PC-3 (cell line): Measurements from ENCODE around the gene MYORG. TPM values are rescaled to one million over a fixed set of nuclear protein-coding genes. Genes with fewer than 3 reads are reported as not detected.

Experiments
- ATAC-seq: fragments of 200-7000 bp; cut with Tn5 transposase; 2 replicates; pipeline ENCODE4 v1.9.1; 2020; ENCODE audit warnings: mild to moderate bottlenecking, moderate library complexity
- BruUV-seq: library from RNA; stranded (reverse); fragments of 400-500 nt; replicated peaks from 2 replicates; lab custom pipeline; 2021; lab: Mats Ljungman, UMichigan
- CTCF ChIA-PET: fragments of 300-600 bp; sonication (Branson Sonifier 250); formaldehyde crosslinking; loops from one replicate; lab custom pipeline; 2022; ENCODE audit warnings: antibody characterized with exemption; lab: Charles Lee
- POLR2A ChIA-PET: fragments of 300-600 bp; sonication (Branson Sonifier 250); formaldehyde crosslinking; loops from one replicate; lab custom pipeline; 2022; ENCODE audit warnings: antibody characterized with exemption; ENCODE audit not compliant: unreplicated experiment; lab: Charles Lee
- DNase-seq: peaks from one replicate; pipeline ENCODE4 v3.0.0-alpha.2; 2015
- H2AFZ ChIP-seq: fragments of 300-600 bp; sonication (generic); 2 replicates; pipeline ENCODE4 v1.6.0; 2016; ENCODE audit warnings: antibody characterized with exemption, low read length
- H3F3A ChIP-seq: fragments of 300-600 bp; sonication (generic); one replicate; pipeline ENCODE4 v1.6.0; 2017; ENCODE audit warnings: antibody characterized with exemption, low read length, control low read depth, mild to moderate bottlenecking; ENCODE audit not compliant: unreplicated experiment
- H3K27ac ChIP-seq: fragments of 300-600 bp; sonication (generic); 2 replicates; pipeline ENCODE4 v1.5.1; 2016; ENCODE audit warnings: mild to moderate bottlenecking, low read length
- H3K27me3 ChIP-seq: fragments of 300-600 bp; sonication (generic); 2 replicates; pipeline ENCODE4 v1.6.1; 2016; ENCODE audit warnings: low read length, mixed read lengths
- H3K36me3 ChIP-seq: fragments of 300-600 bp; sonication (generic); 2 replicates; pipeline ENCODE4 v1.6.1; 2016; ENCODE audit warnings: low read depth, mixed run types, low read length, mixed read lengths
- H3K4me1 ChIP-seq: fragments of 300-600 bp; sonication (generic); 2 replicates; pipeline ENCODE4 v1.5.1; 2016; ENCODE audit warnings: low read length; ENCODE audit not compliant: insufficient read depth
- H3K4me2 ChIP-seq: fragments of 300-600 bp; sonication (generic); 2 replicates; pipeline ENCODE4 v1.6.0; 2016; ENCODE audit warnings: low read length
- H3K4me3 ChIP-seq: fragments of 300-600 bp; sonication (generic); 2 replicates; pipeline ENCODE4 v1.5.1; 2016; ENCODE audit warnings: mild to moderate bottlenecking, low read length, mixed read lengths
- H3K79me2 ChIP-seq: fragments of 300-600 bp; sonication (generic); 2 replicates; pipeline ENCODE4 v1.6.1; 2017; ENCODE audit warnings: low read length, mixed read lengths
- H3K9ac ChIP-seq: fragments of 300-600 bp; sonication (generic); 2 replicates; pipeline ENCODE4 v1.6.0; 2016; ENCODE audit warnings: mild to moderate bottlenecking, low read length
- H3K9me2 ChIP-seq: fragments of 300-600 bp; sonication (generic); replicated peaks from 2 replicates; pipeline ENCODE4 v1.6.1; 2016; ENCODE audit warnings: mixed run types, low read length, mixed read lengths
- H3K9me3 ChIP-seq: fragments of 300-600 bp; sonication (generic); 2 replicates; pipeline ENCODE4 v1.6.1; 2016; ENCODE audit warnings: low read length, mixed read lengths
- H4K20me1 ChIP-seq: fragments of 300-600 bp; sonication (generic); 2 replicates; pipeline ENCODE4 v1.6.1; 2016; ENCODE audit warnings: low read length, mixed read lengths
- EZH2 ChIP-seq: fragments of 300-600 bp; sonication (generic); IDR thresholded peaks from one replicate; pipeline ENCODE4 v1.6.1; 2017; ENCODE audit warnings: antibody characterized with exemption, mild to moderate bottlenecking, low read length; ENCODE audit not compliant: unreplicated experiment
- EZH2phosphoT487 ChIP-seq: fragments of 300-600 bp; sonication (generic); IDR thresholded peaks from 2 replicates; pipeline ENCODE4 v1.6.1; 2018; ENCODE audit warnings: mild to moderate bottlenecking, antibody characterized with exemption, low read length, borderline replicate concordance
- intact Hi-C: fragments of 100-400 bp; cut with micrococcal nuclease; formaldehyde crosslinking; loops from 2 replicates; pipeline ENCODE4 v1.9.0; 2023
- total RNA-seq: library from RNA; depleted of rRNA; stranded (reverse); fragments of >200 nt; gene quantifications from 2 replicates; pipeline ENCODE4 v1.2.3, GENCODE V29; 2014
- TF ChIP-seq, protein P1 (sequence below): fragments of 300-600 bp; sonication (generic); conservative IDR thresholded peaks from 2 replicates; pipeline ENCODE4 v1.5.1; 2017; ENCODE audit warnings: antibody characterized with exemption, low read depth, mild to moderate bottlenecking, low read length

MYORG gene
- total RNA-seq, 1 experiment from 2014 or later: 3.4 TPM

DNA sequence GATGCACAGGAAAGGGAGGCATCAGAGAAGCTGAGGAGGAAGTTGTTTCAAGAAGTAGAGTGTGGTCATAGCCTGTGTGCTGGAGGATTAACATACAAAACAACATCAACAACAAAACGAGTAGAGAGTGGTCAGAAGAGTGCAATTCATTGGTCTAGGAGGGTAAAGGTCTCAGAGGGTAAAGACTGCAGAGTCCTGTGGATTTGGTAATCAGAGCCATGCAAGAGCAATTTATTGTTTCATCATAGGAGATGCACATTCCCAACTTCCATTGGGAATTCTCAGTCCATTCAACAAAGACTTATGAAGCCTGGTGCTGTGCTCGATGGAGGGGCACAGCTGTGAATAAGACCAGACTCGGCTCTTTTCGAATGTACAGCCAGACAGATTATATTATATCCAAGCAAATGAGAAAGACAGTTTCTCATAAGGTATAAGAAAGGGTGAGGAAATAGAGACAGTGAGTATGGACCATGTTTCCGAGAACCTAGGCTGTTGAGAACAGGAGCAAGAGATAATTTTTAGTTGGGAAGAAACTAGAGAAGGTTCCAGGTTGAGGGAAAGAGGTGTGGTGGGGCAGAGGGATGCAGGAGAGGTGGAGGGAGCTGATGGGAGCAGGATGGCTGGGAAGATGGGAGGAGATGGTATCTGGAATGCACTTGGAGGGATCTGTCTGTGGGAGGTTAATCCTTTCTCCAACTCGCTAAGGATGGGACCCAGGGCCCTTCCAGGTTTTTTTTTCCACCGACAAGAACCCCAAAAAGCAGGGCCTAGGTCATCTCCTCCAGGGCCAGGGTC lies 7.9 kb upstream of the MYORG start:
- Histone ChIP-seq H3K9me3 (no peaks in the 10 kb centered on the region), H3K27me3 (no peaks in the 10 kb centered on the region), H3K27ac (no peak overlapping the region), H4K20me1 (no peaks in the 10 kb centered on the region), H2AFZ (no peak overlapping the region), H3K79me2 (no peaks in the 10 kb centered on the region), H3K9ac (no peak overlapping the region), H3K9me2 (no peaks in the 10 kb centered on the region), H3K4me3 (no peak overlapping the region), H3K4me2 (no peak overlapping the region), H3K36me3 (no peaks in the 10 kb centered on the region), H3F3A (no peaks in the 10 kb centered on the region), H3K4me1 (no peaks in the 10 kb centered on the region)
- no peak for ATAC-seq
- CTCF ChIA-PET: interaction anchor here (0.6 kb wide), 1 partner anchor 40 kb away, joined by 3 read pairs; no protein-coding TSS in a partner anchor
- no peak for DNase-seq
- BruUV-seq: no TSS peak
- POLR2A ChIA-PET: no interaction called here
- TF ChIP-seq, protein P1, sequence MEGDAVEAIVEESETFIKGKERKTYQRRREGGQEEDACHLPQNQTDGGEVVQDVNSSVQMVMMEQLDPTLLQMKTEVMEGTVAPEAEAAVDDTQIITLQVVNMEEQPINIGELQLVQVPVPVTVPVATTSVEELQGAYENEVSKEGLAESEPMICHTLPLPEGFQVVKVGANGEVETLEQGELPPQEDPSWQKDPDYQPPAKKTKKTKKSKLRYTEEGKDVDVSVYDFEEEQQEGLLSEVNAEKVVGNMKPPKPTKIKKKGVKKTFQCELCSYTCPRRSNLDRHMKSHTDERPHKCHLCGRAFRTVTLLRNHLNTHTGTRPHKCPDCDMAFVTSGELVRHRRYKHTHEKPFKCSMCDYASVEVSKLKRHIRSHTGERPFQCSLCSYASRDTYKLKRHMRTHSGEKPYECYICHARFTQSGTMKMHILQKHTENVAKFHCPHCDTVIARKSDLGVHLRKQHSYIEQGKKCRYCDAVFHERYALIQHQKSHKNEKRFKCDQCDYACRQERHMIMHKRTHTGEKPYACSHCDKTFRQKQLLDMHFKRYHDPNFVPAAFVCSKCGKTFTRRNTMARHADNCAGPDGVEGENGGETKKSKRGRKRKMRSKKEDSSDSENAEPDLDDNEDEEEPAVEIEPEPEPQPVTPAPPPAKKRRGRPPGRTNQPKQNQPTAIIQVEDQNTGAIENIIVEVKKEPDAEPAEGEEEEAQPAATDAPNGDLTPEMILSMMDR: no peak
- TF ChIP-seq EZH2phosphoT487 (no peak), EZH2 (no peak)
- intact Hi-C loops: no loop called here

DNA sequence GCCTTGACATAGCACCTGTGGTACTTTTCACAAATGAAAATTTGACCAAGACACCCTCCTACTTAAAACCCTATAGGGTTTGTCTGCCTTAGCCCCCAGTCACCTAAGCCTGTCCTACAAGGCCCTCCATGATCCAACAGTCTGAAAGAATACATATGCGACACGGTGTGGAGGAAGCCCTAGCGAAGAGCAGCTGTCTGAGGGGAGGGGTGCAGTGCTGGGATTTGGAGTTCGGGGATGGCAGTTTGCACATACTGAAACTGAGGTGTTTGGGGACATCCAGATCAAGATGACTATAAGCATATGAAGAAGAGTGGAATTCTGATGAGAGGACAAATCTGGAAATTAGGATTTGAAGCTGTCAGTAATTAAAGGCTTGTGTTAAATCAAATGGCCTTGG lies 7.2 kb upstream of the MYORG start:
- Histone ChIP-seq H3K9me2 (no peaks in the 10 kb centered on the region), H3K36me3 (no peaks in the 10 kb centered on the region), H3K4me3 (no peak overlapping the region), H2AFZ (no peak overlapping the region), H3K4me1 (no peaks in the 10 kb centered on the region), H3K9ac (no peak overlapping the region), H3K4me2 (no peak overlapping the region), H3K27ac (no peak overlapping the region), H3F3A (no peaks in the 10 kb centered on the region), H3K79me2 (no peaks in the 10 kb centered on the region), H3K9me3 (no peaks in the 10 kb centered on the region), H3K27me3 (no peaks in the 10 kb centered on the region), H4K20me1 (no peaks in the 10 kb centered on the region)
- POLR2A ChIA-PET: no interaction called here
- CTCF ChIA-PET: interaction anchor here (0.6 kb wide), 1 partner anchor 41 kb away, joined by 3 read pairs; no protein-coding TSS in a partner anchor
- DNase-seq (no peak), ATAC-seq (no peak)
- no TSS peak for BruUV-seq
- intact Hi-C loops: no loop called here
- TF ChIP-seq, protein P1: no peak
- no peak for TF ChIP-seq EZH2
- no peak for TF ChIP-seq EZH2phosphoT487

GRCh38 chr9:34382879-34383278 lies 6.2 kb upstream of the MYORG start:
- no TSS peak for BruUV-seq
- DNase-seq (no peak), ATAC-seq (no peak)
- Histone ChIP-seq H3K79me2 (no peaks in the 10 kb centered on the region), H2AFZ (no peak overlapping the region), H3K27ac (no peak overlapping the region), H3K27me3 (no peaks in the 10 kb centered on the region), H3K9ac (no peak overlapping the region), H3K9me3 (no peaks in the 10 kb centered on the region), H4K20me1 (no peaks in the 10 kb centered on the region), H3F3A (no peaks in the 10 kb centered on the region), H3K36me3 (no peaks in the 10 kb centered on the region), H3K4me3 (no peak overlapping the region), H3K4me1 (no peaks in the 10 kb centered on the region), H3K9me2 (no peaks in the 10 kb centered on the region), H3K4me2 (no peak overlapping the region)
- TF ChIP-seq, protein P1: no peak
- TF ChIP-seq EZH2phosphoT487 (no peak), EZH2 (no peak)
- ChIA-PET POLR2A (no interaction called here), CTCF (no interaction called here)
- intact Hi-C loops: no loop called here
